Vagina (tissue), 2 donors: ENCODE measurements around the gene LRMDA. TPM values are rescaled to one million over a fixed set of nuclear protein-coding genes. Genes with fewer than 3 reads are reported as not detected.

ENCODE experiments used
- DNase-seq, 2 donors: peaks; one replicate each; pipeline ENCODE4 v3.0.0-alpha.2; 2017; ENCODE audit errors: extremely low spot score in 2 of 2
- H3K27ac ChIP-seq: fragments of 200-600 bp; sonication (generic); one replicate; pipeline ENCODE4 v1.5.1; 2019
- H3K27me3 ChIP-seq: fragments of 200-600 bp; sonication (generic); one replicate; pipeline ENCODE4 v1.5.1; 2019
- H3K36me3 ChIP-seq, 2 donors: fragments of 200-600 bp; sonication (generic); one replicate each; pipeline ENCODE4 v1.5.1; 2017 to 2019
- H3K4me1 ChIP-seq: fragments of 200-600 bp; sonication (generic); one replicate; pipeline ENCODE4 v1.5.1; 2019
- H3K4me3 ChIP-seq, 2 donors: fragments of 200-600 bp; sonication (generic); 1 replicate in 1 of 2; 2 replicates in 1 of 2; pipeline ENCODE4 v1.5.1; 2016 to 2019
- H3K9me3 ChIP-seq: fragments of 200-600 bp; sonication (generic); one replicate; pipeline ENCODE4 v1.5.1; 2019
- POLR2A ChIP-seq, 2 donors: fragments of 450-650 bp; IDR thresholded peaks; one replicate each; pipeline ENCODE4 v1.6.1; 2017; ENCODE audit warnings: antibody characterized with exemption in 2 of 2, mild to moderate bottlenecking in 2 of 2, moderate library complexity in 2 of 2
- POLR2AphosphoS5 ChIP-seq, 2 donors: sonication (generic); formaldehyde crosslinking; IDR thresholded peaks; one replicate each; pipeline ENCODE4 v1.9.0; 2017; ENCODE audit warnings: antibody characterized with exemption in 2 of 2, mild to moderate bottlenecking in 2 of 2, low read depth in 1 of 2; ENCODE audit not compliant: insufficient read depth in 1 of 2
- intact Hi-C: fragments of 100-400 bp; cut with DNase I; formaldehyde crosslinking; loops from one replicate; pipeline ENCODE4 v1.15.1; 2023
- total RNA-seq: library from RNA; depleted of rRNA; stranded (reverse); fragments of >200 nt; gene quantifications from one replicate; pipeline ENCODE4 v1.2.3, GENCODE V29; 2016
- TF ChIP-seq, protein P1 (sequence below), 3 experiments: fragments of 450-650 bp in 2 of 3; fragments of 200-600 bp in 1 of 3; sonication (generic) in 1 of 3; IDR thresholded peaks; one replicate each; pipeline ENCODE4 v1.5.1; 2017 to 2019; ENCODE audit warnings: antibody characterized with exemption in 3 of 3, mild to moderate bottlenecking in 2 of 3, moderate library complexity in 2 of 3

LRMDA gene
- total RNA-seq, 1 donor from 2014 or later, result 22.6 TPM

DNA sequence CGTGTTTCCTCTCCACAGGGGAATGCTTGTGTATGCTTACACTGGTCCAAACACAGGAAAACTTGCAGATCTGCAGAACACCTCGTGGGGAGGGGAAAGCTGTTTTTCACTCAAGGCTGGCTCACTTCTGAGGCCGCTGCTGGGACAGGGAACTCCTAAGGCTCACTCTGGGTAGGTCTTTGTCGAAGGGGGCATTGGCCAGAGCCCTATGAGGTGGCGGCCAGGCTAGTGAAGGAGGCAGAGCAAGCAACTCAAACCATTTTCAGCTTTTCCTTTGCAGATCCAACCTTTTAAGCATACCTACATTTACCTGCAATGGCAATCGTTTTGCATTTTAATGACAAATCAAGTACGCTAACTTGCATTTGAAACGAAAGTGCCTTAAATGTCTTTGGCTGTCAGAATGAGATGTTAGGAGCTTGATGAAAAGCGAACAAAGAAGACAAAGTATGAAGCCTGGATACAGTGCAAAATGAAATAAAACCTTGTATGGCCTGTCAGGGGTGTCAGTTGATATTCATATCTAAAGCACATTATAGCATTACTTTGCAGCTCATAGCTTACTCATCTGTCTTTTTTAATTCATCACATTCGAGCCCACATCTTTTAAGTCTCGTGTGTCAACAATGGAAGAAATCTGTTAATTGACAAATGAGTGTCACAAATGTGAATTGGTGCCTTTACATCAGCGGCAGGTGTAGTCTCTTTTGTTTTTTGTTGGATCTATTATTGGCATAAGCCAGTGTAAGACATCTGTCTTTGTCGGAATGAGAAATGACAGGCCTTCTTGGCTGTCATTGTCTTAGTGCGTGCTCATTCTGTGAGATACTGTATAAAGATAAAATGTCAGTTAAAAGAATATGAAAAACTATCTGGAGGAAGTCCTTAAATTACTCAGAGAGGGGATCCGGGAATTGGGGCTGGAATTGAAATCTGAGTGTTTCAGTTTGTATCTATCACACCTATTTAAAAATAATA lies 30.5 kb downstream of the LRMDA start:
- no peaks in the 10 kb centered on the region for H3K27me3 ChIP-seq
- H3K9me3 ChIP-seq, result no peaks in the 10 kb centered on the region
- no peak for TF ChIP-seq POLR2A (IDR thresholded peaks at IDR 0.05)
- TF ChIP-seq POLR2AphosphoS5 (IDR thresholded peaks at IDR 0.05; ENCODE audit: insufficient read depth in 1 of 2, low read depth in 1 of 2), result no peak
- TF ChIP-seq, protein P1, sequence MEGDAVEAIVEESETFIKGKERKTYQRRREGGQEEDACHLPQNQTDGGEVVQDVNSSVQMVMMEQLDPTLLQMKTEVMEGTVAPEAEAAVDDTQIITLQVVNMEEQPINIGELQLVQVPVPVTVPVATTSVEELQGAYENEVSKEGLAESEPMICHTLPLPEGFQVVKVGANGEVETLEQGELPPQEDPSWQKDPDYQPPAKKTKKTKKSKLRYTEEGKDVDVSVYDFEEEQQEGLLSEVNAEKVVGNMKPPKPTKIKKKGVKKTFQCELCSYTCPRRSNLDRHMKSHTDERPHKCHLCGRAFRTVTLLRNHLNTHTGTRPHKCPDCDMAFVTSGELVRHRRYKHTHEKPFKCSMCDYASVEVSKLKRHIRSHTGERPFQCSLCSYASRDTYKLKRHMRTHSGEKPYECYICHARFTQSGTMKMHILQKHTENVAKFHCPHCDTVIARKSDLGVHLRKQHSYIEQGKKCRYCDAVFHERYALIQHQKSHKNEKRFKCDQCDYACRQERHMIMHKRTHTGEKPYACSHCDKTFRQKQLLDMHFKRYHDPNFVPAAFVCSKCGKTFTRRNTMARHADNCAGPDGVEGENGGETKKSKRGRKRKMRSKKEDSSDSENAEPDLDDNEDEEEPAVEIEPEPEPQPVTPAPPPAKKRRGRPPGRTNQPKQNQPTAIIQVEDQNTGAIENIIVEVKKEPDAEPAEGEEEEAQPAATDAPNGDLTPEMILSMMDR (IDR thresholded peaks at IDR 0.05), result no peak
- H3K36me3 ChIP-seq, result no peaks in the 10 kb centered on the region
- no peak overlapping the region for H3K4me3 ChIP-seq
- H3K27ac ChIP-seq, result no peak overlapping the region
- no peak for DNase-seq
- peaks cover 11% of the 10 kb centered on the region for H3K4me1 ChIP-seq
- intact Hi-C loops, result no loop called here

DNA sequence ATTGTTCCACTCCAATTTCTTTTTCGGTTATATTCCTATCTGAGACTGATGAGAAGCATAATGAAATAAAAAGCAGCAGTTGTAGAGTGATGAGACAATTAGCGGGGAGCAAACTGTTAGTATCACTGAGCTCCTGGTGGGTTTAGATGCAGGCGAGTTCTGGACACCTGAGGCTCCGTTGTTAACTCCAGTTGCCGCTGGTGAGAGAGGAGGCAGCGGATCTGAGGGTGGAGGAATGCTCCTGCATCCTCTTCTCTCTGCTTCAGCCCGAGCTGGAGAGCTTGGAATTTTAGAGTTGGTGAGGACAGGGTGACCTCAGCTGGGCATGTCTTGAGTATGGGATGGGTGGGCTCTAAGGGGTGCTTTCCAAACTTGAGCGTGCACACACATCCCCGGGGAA lies 31.4 kb downstream of the LRMDA start:
- no peak for DNase-seq
- TF ChIP-seq POLR2A (IDR thresholded peaks at IDR 0.05) (no peak), POLR2AphosphoS5 (IDR thresholded peaks at IDR 0.05; ENCODE audit: insufficient read depth in 1 of 2, low read depth in 1 of 2) (no peak)
- TF ChIP-seq, protein P1 (IDR thresholded peaks at IDR 0.05), result no peak
- H3K27me3 ChIP-seq, result no peaks in the 10 kb centered on the region
- H3K4me3 ChIP-seq, result no peak overlapping the region
- H3K36me3 ChIP-seq, result no peaks in the 10 kb centered on the region
- intact Hi-C loops, result no loop called here
- H3K27ac ChIP-seq, result no peak overlapping the region
- peaks cover 12% of the 10 kb centered on the region for H3K4me1 ChIP-seq
- no peaks in the 10 kb centered on the region for H3K9me3 ChIP-seq

DNA sequence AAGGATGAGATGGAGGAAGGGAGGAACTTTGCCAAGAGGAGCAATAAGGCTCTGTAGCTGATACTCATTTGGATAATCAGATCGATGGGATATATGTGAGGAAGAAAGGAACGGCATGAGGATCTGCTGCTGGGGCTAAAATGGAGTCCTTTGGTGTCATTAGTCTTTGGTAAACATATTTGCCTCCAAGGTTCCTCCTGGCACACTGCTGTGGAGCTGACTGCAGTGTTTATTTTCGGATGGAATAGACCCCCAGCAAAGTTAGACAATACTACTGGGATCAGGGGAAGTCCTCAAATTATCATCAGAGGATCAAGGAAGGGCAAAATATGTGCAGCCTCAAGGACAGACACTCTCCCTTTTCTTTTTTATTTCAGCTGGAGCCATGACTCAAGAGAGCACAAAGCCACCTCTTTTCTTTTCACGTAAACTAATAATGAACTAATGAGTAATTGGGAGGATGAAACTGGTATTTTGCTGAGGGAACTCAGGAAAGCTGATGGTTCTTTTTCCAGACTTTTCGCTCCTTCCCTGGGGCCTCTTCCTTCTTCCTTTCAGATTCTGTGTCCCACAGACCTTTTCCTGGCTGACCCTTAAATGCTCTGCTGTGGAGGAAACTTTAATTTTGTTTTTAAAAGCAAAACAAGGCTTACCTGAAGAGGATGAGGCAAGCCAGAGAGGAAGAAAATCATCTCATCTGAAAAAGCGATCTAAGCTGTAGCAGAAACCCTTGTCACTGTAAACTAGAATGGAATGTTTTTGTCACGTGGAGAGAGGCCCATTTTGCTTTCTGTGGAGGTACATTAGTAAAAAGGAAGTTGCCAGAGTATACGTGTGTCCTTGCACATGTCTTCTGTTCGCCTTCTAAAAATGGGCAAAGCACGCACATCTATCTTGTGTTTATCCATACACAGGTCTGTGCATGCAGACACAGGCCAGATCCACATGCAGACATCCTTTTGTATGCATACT lies 33.3 kb downstream of the LRMDA start:
- TF ChIP-seq, protein P1 (IDR thresholded peaks at IDR 0.05), result no peak
- peak in 1 of 2 donors; percentile 59 for TF ChIP-seq POLR2AphosphoS5 (IDR thresholded peaks at IDR 0.05; ENCODE audit: insufficient read depth in 1 of 2, low read depth in 1 of 2)
- Histone ChIP-seq H3K4me3 (no peak overlapping the region), H3K27me3 (no peaks in the 10 kb centered on the region), H3K27ac (no peak overlapping the region), H3K9me3 (no peaks in the 10 kb centered on the region), H3K36me3 (no peaks in the 10 kb centered on the region), H3K4me1 (peaks cover 29% of the 10 kb centered on the region)
- no peak for DNase-seq
- intact Hi-C loops, result loop anchor here (5.0 kb wide), 1 partner anchor 62 kb away; the partner anchor contains the start of gene ZNF503

DNA sequence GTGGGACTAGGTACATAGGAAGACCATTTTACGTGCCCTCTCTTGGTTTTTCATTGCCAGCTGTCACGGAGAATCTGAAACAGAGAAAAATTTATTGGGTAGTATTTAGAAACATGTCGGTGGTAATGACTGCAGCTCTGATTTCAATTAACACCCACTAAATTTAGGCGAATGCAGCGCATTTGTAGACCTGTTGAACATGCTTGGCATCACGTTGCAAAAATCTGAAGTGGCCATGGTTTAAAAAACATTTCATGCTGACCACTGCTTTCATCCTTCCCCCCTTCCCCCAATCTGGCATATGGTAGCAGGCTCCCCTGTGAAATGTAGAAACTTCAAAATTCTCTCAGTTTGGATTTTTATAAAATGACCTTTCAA lies 34.0 kb downstream of the LRMDA start:
- H3K4me1 ChIP-seq, result peaks cover 36% of the 10 kb centered on the region
- H3K27ac ChIP-seq, result no peak overlapping the region
- H3K27me3 ChIP-seq, result no peaks in the 10 kb centered on the region
- no peak for DNase-seq
- no peak for TF ChIP-seq POLR2A (IDR thresholded peaks at IDR 0.05)
- no peak for TF ChIP-seq POLR2AphosphoS5 (IDR thresholded peaks at IDR 0.05; ENCODE audit: insufficient read depth in 1 of 2, low read depth in 1 of 2)
- TF ChIP-seq, protein P1 (IDR thresholded peaks at IDR 0.05), result no peak
- no peaks in the 10 kb centered on the region for H3K36me3 ChIP-seq
- H3K4me3 ChIP-seq, result no peak overlapping the region
- intact Hi-C loops, result loop anchor here (5.0 kb wide), 1 partner anchor 63 kb away; the partner anchor contains the start of gene ZNF503
- no peaks in the 10 kb centered on the region for H3K9me3 ChIP-seq
